HG02588 (cell line): ENCODE data around the gene NUDT3.
A peak's percentile ranks its signal among the peaks of the same experiment; 100 is the strongest.
"Not testable (repeated sequence)": the region's sequence is repeated elsewhere in the genome, so short reads cannot be mapped to it uniquely, and the experiment has no call there.

Experiments used
- ATAC-seq: cut with Tn5 transposase; IDR thresholded peaks from one replicate; pipeline ENCODE4 v1.9.1; 2021; ENCODE audit warnings: mild to moderate bottlenecking, moderate library complexity; ENCODE audit not compliant: unreplicated experiment

Gene NUDT3

GRCh38 chr6:34269658-34270341 is 122.7 kb downstream of the NUDT3 start:
- not testable (repeated sequence) for ATAC-seq

GRCh38 chr6:34269132-34269531 is 123.3 kb downstream of the NUDT3 start:
- ATAC-seq: not testable (repeated sequence)

GRCh38 chr6:34267746-34268145 is 124.7 kb downstream of the NUDT3 start:
- no peak for ATAC-seq

GRCh38 chr6:34263484-34263883 is 129.0 kb downstream of the NUDT3 start:
- not testable (repeated sequence) for ATAC-seq

GRCh38 chr6:34260576-34261267 is 131.7 kb downstream of the NUDT3 start:
- no peak for ATAC-seq

- no peak for ATAC-seq
These were observed 132.9 kb downstream of the NUDT3 start for GRCh38 chr6:34259529-34260069.

- not testable (repeated sequence) for ATAC-seq
These were observed 140.1 kb downstream of the NUDT3 start for GRCh38 chr6:34252395-34252794.

GRCh38 chr6:34249469-34250261 is 142.8 kb downstream of the NUDT3 start:
- ATAC-seq: peak; percentile 16

GRCh38 chr6:34248727-34249468 is 143.6 kb downstream of the NUDT3 start, which contains the start of gene SMIM29:
TSS of gene SMIM29 (minus strand) at chr6:34249006. CDS start at chr6:34247791, 1,215 bp downstream.
- peak; percentile 79 for ATAC-seq

GRCh38 chr6:34248198-34248726 is 144.2 kb downstream of the NUDT3 start:
- peak; percentile 16 for ATAC-seq

- ATAC-seq: no peak
These were observed 144.8 kb downstream of the NUDT3 start for GRCh38 chr6:34247481-34248197.

- no peak for ATAC-seq
These were observed 145.7 kb downstream of the NUDT3 start for GRCh38 chr6:34246563-34247391.

GRCh38 chr6:34246249-34246562 is 146.3 kb downstream of the NUDT3 start:
- no peak for ATAC-seq

- ATAC-seq: not testable (repeated sequence)
These were observed 146.7 kb downstream of the NUDT3 start for GRCh38 chr6:34245761-34246140.

GRCh38 chr6:34245032-34245760 is 147.3 kb downstream of the NUDT3 start:
- ATAC-seq: not testable (repeated sequence)

- no peak for ATAC-seq
These were observed 148.3 kb downstream of the NUDT3 start for GRCh38 chr6:34243901-34244884.

GRCh38 chr6:34243131-34243771 is 149.2 kb downstream of the NUDT3 start:
- no peak for ATAC-seq
